NCI-H2107 treated with DMSO at 0.1 percent for 48 hours (cell line): ENCODE data around the gene TPPP3.
"Not testable (repeated sequence)": the region's sequence is repeated elsewhere in the genome, so short reads cannot be mapped to it uniquely, and the experiment has no call there.

Experiments used
- DNase-seq: peaks from one replicate; lab custom pipeline; 2025; ENCODE audit not compliant: unreplicated experiment; lab: John Stamatoyannopoulos, UW

The TPPP3 gene

DNA sequence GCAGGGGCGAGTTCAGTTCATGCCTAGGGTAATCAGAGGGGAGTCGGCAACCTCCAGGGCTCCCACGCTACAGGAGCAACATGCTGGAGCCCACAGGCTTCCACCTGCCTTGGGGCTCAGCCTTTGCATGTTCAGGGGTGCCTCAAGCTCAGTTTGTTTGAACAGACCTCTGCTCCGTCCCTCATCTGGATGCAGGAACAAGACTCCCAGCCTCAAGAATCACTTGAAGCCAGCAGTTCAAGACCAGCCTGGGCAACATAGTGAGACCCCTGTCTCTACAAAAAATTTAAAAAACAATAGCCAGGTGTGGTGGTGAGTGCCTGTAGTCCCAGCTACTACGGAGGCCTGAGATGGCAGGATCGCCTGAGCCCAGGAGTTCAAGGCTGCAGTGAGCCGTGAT, 32.7 kb upstream of the TPPP3 start:
- no peak for DNase-seq

DNA sequence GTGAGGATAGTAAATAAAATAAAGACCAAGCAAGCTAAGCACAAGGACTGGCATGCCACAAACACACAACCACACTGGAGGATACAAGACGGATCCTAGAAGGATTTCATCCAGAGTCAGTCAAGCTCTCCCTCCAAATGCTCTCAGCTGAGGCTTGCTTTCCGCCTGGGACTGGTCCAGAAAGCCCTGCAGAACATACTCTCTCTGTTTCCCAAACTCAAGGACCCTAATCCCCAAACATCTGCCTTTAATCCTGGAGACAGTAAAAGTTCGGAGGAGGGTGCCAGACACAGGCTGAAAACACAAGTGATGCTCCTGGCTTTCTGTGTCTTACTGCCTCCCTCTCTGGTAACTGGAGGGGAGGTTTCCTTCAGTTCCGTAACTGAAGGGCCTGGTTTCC, 32.3 kb upstream of the TPPP3 start:
- DNase-seq = no peak

DNA sequence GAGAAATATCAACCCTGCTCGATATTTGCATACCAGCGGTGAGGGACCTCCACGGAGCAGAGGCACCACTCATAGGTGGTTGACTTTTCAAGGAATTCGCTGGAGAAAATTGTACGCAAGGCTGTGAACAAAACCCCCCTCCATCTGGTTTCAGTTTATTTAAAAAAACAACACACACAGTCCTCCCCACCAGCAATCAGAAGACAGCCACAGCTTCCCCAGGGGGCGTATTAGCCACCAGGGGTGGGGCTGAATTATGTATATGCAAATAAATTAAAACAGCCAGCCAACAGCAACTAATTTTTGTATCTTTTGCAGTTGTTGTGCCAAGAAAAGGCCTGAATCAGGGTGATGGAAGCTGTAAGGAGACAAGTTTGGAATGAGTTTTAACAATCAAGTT, 31.8 kb upstream of the TPPP3 start:
- DNase-seq = no peak

DNA sequence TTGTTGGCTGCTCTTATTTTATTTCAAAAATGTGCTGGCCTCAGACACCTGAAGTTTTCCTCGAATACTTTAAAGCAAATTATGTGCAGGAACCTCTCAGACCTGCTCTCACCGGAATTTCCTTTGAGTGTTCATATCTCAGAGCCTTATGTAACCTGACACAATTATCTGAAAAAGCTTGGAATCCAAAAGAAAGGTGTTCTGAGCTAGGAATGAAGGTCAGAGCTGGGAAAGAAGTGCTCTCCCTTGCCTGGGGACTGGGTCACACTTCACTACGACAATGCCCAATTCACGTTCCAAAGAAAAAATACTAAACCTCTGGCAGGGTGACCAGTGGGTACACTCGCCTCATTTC, 30.9 kb upstream of the TPPP3 start:
- no peak for DNase-seq

DNA sequence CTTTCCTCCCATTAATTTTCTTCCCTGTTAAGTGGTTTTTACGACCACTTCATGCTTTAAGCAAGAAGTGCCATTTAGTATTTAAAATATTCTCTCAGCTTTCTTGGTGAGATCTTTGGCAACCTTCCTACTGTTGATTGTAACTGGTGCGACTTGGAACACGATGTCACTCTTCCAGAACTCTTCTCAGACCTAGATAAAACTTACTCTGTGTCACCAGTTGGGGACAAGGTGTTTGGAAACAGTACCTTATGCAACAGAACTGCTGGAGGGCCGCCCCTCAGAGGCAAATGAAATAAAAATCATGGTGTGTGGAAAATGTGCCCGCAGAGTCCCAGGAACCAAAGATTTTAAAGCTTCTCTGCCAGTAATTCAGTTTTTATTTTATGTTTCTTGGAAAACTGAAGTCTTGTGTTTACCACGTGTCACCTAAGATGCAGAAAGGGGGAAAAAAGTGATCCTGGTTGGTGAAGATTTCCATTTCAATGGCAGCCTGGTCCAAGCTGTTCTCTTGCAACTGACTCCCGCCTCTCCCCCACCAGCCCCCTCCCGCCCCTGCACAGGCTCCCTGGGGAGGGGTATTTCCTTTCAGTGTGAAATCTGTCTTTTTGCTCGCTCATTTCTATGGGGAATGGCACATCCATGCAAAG, 30.4 kb upstream of the TPPP3 start:
- DNase-seq = no peak

DNA sequence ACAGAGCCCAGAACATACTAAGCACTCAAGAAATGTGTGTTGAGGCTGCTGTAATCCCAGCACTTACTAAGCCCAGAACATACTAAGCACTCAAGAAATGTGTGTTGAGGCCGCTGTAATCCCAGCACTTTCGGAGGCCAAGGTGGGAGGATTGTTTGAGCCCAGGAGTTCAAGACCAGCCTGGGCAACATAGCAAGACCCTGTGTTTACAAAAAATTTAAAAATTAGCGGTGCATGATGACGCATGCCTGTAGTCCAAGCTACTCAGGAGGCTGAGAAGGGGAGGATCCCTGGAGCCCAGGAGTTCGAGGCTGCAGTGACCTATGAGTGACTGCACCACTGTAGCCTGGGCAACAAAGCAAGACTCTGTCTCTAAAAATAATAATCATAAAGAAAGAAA, 29.7 kb upstream of the TPPP3 start:
- no peak for DNase-seq

DNA sequence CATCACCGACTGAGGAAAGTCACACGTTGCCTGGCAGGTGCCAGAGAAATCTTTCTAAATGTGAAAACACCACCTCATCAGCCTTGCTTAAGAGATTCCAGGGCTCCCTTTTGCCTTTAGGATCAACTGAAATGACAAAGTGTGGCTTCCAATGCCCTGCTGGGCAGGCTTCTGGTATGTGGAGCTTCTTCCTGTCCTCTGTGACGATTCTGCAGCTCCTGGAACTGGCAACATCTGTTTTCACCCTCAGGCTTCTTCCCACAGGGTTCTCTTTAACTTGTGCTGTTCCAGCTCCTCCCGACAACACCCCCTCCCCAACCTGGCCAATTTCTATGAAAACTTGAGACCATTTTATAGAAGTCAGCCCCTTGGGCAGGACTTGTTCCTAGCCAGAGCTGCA, 27.7 kb upstream of the TPPP3 start:
- no peak for DNase-seq

DNA sequence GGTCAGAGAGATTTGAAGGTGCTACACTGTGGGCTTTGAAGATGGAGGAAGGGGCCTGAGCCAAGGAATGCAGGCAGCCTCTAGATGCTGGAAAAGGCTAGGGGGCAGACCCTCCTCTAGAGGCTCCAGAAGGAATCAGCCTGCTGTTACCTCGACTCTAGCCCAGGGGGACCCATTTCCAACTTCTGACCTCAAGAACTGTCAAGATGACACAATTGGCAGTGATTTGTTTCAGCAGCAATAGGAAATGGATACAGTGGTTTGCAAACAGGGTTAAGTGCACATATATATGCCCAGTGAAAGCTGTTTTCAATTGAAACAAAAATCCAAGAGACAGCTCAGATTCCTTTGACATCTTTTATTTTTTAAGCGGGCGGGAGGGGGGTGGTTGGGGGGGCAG, 26.6 kb upstream of the TPPP3 start:
- no peak for DNase-seq

DNA sequence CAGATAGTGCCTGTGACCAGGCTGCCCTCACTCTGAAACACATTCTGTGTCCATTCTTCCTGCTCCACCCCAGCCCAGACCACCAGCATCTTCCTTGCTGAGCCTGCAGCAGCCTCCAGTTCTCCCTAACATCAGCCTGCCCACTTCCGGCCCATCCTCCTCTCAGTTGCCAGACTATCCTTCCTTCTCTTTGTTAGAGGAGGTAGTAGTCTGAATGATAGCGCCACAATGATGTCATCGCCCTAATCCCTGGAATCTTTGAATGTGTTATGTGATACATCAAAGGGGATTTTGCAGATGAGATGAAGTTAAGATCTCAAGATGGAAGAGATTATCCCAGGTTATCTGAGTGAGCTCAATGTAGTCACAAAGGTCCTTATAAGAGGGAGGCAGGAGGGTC, 26.2 kb upstream of the TPPP3 start:
- DNase-seq = no peak

DNA sequence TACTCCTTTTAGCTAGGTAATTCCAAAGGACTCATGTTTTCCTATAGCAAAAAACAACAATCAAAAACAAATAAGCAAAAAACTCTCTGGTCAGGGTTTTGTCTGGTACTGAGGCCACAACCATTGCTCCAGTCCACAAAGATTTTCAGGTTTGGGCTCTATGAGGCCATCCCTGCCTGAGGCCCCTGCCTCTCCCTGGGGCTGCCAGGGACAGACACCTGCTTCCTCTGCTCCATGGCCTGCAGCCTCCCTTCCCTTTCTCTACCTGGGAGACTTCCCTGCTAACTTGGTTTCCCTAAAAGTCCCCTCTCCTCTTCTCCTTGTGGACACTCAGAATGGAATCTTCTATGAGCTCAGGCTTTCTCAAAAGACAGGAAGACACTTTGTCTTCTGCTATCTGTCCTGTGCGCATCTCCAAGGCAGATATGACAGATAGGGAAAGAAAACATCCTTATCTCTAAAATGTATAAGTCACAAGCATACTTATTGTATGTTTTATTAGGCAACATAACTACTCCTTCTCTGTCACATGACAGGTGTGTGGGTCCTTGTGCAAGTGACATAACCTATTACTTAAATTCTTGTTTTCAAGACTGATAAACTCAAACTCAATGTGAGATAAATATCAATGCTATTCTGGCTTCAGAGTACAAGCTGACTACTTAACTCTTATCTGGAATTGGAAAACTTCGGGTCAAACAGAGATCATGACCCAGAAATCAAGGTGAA, 24.2 kb upstream of the TPPP3 start:
- DNase-seq = no peak

DNA sequence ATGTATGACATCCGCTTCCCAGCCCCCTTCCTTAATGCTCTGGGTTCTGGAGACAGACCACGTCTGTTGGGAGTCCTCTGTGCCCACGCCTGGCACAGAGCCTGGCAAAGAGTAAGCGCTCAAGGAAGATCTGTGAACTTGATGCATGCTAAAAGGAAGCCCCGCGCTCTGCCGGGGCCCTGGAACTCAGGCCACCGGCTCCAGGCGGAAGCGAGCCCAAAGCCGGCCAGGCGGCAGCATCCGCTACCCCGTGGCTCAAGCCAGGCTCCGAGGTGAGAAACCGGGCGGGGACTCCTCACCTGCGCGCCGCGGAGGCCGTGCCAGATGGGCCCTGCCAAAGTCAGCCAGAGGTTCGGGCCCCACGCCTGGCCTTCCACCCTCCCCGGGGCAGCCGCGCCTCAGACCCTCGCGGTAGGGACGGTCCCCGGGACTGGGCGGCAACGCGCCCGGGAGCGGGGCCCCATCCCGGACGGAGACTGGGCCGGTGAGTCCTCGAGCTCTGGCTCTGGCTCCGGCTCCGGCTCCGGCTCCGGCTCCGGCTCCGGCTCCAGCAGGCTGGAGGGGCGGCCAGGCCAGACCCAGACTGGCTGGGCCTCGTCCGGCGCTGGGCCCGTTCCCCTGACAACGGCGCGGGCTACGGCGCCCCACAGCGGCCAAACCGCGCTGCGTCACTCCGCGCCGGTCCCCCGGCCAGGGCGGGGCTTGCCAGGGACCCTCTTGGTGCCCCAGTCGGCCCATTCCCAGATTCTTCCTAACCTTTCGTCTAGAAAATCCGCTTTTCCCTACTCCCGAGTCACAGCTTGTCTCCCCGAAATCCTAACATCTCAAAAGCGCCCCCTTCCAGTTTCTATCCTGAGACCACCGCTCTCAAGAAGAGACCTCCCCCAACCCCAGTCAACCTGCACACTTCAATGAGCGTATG, 22.8 kb upstream of the TPPP3 start, which contains the start of gene ZDHHC1:
Gene ZDHHC1, minus strand, starts transcription at position 606 of the 922 bp plus-strand sequence. CDS start 8,702 bp downstream, outside the sequence.
- DNase-seq = no peak

DNA sequence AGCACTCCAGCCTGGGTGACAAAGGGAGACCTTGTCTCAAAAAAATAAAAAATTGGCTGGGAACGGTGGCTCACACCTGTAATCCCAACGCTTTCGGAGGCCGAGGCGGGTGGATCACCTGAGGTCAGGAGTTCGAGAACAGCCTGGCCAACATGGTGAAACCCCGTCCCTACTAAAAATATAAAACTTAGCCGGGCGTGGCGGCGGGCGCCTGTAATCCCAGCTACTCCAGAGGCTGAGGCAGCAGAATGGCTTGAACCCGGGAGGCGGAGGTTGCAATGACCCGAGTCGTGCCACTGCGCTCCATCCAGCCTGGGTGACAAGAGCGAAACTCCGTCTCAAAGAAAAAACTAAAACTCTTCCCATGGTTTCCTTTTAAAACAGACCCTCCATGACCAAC, 22.1 kb upstream of the TPPP3 start:
- not testable (repeated sequence) for DNase-seq

DNA sequence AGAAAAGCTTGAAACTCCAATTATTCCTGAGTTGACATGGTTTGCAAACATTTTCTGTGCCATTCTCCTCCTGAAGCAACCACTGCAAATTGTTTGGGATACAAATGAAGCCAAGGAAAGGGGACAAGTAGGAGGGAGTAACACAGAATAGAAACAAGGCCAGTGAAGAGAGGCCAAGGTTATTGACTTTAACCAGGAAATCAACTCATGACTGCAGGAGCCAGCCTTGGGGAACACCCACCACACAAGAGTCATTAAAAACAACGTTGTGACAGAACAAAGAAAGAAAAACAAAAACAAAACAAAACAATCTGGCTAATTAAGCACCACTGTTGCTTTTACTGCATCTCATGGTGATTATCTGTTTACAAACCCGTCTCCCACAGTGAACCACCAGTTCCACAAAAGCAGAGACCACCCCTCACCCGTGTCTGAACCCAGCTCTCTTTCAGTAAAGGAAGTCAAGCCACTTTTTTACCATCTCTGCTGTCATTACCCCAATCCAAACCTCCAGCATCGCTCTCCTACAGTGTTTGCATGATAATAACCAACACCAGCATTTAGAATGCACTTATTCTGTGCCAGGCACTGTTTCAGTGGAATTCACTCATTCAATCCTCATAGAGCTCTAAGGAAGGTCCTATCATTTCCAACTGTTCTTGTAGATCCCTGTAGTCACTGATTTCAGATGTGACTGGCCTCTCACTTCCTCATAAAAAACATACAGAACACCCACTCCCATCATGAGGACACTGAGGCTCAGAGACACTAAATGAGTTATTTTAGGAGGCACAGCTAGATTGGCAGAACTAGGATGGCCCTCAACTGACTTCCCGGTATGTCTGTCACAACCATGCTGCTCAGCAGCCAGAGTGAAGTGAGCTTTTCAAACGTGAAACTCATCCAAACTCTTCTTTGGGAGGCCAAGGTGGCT, 20.9 kb upstream of the TPPP3 start:
- DNase-seq = no peak

DNA sequence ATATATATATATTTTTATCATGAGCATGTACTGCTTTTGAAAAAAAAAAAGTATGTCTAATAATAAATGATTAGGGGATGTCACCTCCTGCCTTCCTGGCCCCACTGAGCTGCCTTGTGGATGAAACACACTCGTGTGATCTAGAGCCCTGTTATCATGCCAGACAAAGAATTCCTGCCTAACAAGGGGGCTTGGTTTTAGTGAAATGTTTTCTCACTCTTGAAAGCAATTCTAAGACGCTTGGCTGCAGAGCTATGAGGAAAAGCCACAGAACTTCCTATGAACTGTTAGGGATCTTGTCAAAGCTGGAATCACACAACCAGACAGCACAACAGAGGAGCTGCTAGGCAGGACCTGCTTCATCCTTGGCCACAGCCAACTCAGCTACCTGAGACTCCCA, 19.0 kb upstream of the TPPP3 start:
- DNase-seq = no peak

DNA sequence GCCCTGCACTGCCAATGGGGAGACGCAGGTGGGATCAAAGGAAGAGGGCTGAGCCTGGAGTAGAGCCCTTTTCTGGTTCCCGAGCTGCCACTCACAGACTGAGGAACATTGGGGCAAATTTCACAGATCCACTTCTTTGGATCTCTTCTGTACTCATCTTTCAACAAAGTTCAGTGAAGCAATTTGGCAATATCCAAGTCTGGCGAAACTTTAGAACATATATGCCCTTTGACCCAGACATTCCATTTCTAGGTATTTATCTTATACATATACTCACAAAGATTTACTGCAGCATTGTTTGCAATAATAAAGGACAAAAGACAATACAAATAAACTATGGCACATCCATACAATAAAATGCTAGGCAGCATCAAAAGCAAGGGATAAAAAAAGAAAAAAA, 18.0 kb upstream of the TPPP3 start:
- no peak for DNase-seq

DNA sequence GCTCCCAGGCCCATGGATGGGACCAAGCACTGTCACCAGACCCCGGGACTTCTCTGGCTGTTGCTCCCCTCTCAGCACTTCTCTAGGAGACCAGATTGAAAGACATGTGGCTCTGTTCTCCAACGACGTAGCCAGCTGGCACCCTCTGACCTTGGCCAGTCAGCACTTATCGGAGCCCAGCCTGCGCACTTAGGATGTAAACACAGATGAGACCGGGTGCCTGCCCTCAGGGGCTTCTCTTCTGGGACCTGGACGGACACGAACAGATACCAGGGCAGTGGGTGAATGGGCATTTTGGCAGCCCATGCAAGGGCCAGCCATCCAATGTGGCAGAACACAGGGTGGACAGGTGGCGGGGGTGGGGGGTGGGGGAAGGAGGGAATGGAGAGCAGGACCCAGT, 16.3 kb upstream of the TPPP3 start:
- DNase-seq = no peak

DNA sequence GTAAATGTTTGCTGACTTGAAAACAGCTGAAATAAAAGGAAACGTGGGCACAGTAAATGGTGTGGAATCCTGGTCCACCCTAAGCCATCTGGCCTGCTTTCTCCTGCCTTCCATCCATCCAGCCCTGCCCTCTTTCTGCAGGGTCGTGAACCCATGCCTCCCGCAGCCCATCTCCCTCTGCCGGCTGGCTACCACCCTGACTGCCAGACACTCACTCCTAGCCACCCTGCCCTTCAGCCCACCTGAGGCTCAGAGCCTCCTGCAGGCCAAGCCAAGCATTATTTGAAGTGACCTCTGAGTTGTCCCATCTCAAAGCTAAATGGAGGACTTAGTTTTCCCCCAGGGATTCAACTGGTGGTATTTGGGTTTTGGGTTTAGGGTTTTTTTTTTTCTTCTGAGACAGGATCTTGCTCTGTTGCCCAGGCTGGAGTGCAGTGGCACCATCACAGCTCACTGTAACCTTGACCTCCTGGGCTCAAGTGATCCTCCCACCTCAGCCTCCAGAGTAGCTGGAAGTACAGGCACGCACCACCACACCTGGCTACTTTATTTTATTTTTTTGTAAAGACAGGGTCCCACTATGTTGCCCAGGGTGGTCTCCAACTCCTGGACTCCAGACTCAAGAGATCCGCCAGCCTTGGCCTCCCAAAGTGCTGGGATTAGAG, 14.6 kb upstream of the TPPP3 start:
- no peak for DNase-seq

DNA sequence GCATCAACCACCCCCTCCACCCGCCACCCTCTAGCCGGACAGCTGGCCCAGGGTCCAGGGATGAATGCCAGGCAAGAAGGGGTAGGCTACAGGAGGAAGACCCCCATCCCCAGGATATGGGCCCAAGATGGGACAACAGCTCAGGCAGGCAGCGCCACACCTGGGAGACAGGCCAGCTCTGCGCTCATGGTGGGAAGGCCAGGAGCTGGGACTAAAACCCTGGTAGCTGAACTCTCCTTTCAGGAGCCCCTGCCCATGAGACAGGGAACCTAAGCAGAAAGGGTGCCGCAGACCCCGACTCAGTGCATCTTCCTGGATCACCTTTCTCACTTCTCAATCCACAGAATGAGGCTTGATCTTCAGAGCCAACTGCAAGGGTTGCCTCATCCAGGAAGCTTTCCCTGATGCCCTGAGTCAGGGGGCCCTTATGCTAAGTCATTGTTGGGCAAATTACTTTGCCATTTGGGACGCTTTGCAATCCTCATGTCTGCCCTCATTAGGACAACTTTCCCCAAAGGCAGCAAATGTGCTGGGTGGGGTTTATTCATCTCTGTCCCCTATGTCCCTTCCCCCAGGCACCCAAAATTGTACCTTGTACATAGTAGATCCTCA, 14.0 kb upstream of the TPPP3 start:
- no peak for DNase-seq

DNA sequence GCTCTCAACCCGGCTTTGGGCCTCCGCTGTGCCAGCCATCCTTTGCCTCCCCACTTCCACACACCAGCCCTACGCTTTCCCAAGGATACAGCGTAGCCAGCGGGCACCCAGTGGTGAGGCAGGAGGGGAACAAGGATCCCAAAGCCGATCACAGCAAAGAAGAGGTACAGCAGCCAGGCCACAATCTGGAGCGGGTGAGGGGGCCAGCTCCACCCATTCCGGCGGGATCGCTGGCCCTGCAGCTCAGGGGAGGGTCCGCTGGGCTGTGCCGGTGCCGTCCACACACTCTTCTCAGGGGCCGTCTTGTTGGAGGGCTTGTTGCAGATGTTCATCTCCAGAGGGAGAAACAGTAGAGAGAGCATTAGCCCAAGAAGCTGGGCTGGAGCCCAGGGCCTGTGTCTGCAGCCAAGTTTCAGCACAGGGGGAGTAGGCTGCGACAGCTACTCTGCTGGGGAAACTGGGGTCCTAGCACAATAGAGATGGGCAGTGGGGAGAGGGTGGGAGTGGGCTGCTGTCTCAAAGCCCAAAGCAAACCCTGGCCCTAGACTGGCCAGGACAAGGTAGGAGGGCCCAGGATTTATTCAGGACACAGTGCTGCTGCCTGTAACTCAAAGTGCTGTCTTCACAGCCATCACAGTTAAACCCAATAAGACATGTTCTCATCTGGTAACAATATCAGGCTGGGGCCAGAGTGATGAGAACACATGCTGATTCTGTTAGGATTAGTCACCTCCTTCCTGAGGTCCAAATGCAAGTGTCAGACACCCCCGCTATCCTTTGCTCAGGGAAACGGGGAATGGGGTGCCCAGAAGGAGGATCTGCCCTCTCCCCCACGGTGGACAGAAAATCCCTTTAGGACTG, 13.0 kb upstream of the TPPP3 start:
- DNase-seq = no peak
